GM10266 (cell line): Measurements from ENCODE around the gene LIN52.

Experiments used
- DNase-seq: peaks from one replicate; pipeline ENCODE4 v3.0.0; 2012; ENCODE audit errors: extremely low spot score
- TF ChIP-seq, protein P1 (sequence below): IDR thresholded peaks from 2 replicates; pipeline ENCODE4 v1.5.1; 2012; ENCODE audit warnings: mild to moderate bottlenecking, low read depth; ENCODE audit not compliant: control insufficient read depth, insufficient read depth; ENCODE audit errors: missing control alignments

Gene LIN52

DNA sequence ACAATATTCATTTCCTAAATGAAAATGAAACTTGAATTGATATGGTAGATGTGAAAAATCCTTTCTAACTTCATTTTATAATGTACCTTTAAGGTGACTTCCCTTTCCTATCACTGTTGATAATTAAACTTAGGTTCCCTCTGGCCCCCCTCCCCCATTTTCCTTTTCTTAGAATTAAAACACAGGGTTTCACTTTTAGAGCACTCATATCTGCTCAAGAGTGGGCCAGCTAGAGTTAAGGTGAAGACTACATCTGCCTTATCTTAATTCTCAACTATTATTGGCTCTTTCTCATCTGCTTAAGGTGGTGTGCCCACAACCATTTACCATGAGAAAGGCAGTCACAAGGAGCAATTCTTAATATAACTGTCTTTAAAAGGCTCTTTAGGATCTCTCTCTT lies 49.7 kb downstream of the LIN52 start:
- no peak for DNase-seq
- TF ChIP-seq, protein P1, sequence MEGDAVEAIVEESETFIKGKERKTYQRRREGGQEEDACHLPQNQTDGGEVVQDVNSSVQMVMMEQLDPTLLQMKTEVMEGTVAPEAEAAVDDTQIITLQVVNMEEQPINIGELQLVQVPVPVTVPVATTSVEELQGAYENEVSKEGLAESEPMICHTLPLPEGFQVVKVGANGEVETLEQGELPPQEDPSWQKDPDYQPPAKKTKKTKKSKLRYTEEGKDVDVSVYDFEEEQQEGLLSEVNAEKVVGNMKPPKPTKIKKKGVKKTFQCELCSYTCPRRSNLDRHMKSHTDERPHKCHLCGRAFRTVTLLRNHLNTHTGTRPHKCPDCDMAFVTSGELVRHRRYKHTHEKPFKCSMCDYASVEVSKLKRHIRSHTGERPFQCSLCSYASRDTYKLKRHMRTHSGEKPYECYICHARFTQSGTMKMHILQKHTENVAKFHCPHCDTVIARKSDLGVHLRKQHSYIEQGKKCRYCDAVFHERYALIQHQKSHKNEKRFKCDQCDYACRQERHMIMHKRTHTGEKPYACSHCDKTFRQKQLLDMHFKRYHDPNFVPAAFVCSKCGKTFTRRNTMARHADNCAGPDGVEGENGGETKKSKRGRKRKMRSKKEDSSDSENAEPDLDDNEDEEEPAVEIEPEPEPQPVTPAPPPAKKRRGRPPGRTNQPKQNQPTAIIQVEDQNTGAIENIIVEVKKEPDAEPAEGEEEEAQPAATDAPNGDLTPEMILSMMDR, result no peak

DNA sequence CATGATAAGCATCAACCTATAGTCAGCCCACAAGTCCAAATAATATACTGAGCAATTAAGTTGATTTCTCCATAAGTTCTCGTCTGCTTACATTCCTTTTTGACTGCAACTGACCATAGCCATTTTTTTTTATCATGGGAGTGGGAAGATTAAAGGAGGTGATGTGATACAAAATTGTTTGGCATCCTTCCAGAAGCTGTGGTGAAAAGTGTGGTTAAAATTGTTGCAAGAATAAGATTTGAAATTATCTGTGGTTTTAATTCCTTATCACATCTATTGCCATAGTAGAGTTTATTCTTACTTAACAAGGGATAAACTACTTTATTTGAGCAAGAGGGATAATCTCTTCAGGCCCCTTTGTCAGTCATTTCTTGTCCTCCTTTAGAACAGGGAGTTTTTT lies 50.7 kb downstream of the LIN52 start:
- TF ChIP-seq, protein P1, result no peak
- DNase-seq, result no peak

GRCh38 chr14:74140374-74140850 lies 55.7 kb downstream of the LIN52 start:
- no peak for DNase-seq

DNA sequence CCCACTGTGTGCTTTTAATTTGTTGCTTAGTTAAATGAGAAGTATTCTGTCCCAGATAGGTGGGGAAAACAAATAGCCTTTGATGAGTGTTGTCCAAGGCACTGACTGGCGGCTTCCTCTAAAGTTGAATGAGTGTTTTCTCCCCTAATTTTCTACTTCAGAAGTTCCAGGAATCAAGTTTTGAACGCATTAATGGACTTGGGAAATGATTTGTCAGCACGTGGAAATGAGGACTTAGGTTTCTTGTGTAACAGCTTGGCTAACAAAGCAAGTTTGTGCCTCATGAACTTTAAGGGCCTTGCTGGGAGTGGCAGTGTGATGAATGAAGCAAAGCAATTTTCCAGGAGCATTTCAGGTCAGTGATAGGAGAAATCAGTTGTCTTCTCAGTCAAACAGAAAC lies 56.9 kb downstream of the LIN52 start:
- no peak for DNase-seq
- TF ChIP-seq, protein P1, result no peak

More at GRCh38 chr14:74140374-74140850, 55.7 kb downstream of the LIN52 start:
- TF ChIP-seq, protein P1, result no peak

DNA sequence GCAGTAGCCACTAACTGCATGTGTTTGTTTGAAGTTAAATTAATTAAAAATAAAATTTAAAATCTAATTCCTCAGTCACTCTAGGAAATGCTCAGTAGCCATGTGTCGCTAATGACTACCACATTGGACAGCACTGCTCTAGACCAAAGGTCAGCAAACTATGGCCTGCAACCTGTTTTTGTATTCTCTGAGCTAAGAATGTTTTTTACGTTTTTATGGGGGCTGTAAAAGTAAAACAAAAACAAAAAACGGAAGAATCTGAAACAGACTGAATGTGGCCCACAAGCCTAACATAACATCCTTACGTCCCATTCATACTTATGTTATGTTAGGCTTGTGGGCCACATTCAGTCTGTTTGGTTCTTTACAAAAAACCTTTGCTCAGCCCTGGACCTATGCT lies 57.8 kb downstream of the LIN52 start:
- TF ChIP-seq, protein P1, result no peak
- no peak for DNase-seq

GRCh38 chr14:74144789-74145188 lies 60.0 kb downstream of the LIN52 start:
- DNase-seq, result no peak
- TF ChIP-seq, protein P1, result no peak

GRCh38 chr14:74147571-74147970 lies 62.8 kb downstream of the LIN52 start:
- TF ChIP-seq, protein P1, result no peak
- DNase-seq, result no peak

DNA sequence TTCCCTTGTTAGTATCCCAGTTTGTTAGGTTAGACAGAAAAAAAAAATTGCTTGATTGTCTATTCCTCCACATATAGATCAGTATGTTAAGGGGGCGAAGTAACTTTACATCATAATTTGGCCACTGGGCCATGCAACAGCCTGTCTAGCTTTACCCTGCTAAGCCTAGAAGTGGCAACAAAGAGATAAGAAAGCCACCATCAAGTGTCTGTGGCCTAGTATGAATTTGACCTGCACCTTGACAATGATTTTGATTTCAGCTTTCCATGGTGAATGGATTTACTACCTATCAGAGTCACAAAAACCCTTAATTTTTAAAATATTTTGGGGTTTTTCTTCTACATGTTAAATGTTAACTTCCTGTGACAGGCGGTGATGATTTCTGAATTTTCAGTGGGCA lies 63.9 kb downstream of the LIN52 start:
- TF ChIP-seq, protein P1, result no peak
- DNase-seq, result no peak
